Thoracic aorta (tissue), 2 donors: ENCODE results near the gene GLYR1. TPM values are rescaled to one million over a fixed set of nuclear protein-coding genes. Genes with fewer than 3 reads are reported as not detected.
"Not testable (repeated sequence)": the region's sequence is repeated elsewhere in the genome, so short reads cannot be mapped to it uniquely, and the experiment has no call there.

Source experiments
- ATAC-seq: fragments of 150-250 bp; one replicate; pipeline ENCODE4 v1.8.0; 2017; ENCODE audit warnings: low read depth; ENCODE audit not compliant: insufficient number of reproducible peaks, low FRiP score
- DNase-seq: peaks from one replicate; pipeline ENCODE4 v3.0.0-alpha.2; 2020; ENCODE audit warnings: low spot score
- H3K27ac ChIP-seq, 2 donors: fragments of 200-600 bp; sonication (generic); 1 replicate in 1 of 2; 2 replicates in 1 of 2; pipeline ENCODE4 v1.5.1; 2016; ENCODE audit warnings: mild to moderate bottlenecking in 2 of 2, moderate library complexity in 2 of 2
- H3K27me3 ChIP-seq: fragments of 200-600 bp; sonication (generic); replicated peaks from 2 replicates; pipeline ENCODE4 v1.6.0; 2016; ENCODE audit warnings: mild to moderate bottlenecking; ENCODE audit not compliant: insufficient read depth
- H3K36me3 ChIP-seq: fragments of 200-600 bp; sonication (generic); one replicate; pipeline ENCODE4 v1.5.1; 2016
- H3K4me1 ChIP-seq, 2 donors: fragments of 200-600 bp; sonication (generic); 1 replicate in 1 of 2; 2 replicates in 1 of 2; pipeline versions ENCODE4 v1.5.1 to v1.6.0; 2016; ENCODE audit warnings: low read depth in 2 of 2, mild to moderate bottlenecking in 1 of 2; ENCODE audit not compliant: control insufficient read depth in 1 of 2
- H3K4me3 ChIP-seq: fragments of 200-600 bp; sonication (generic); 2 replicates; pipeline ENCODE4 v1.5.1; 2016; ENCODE audit warnings: mild to moderate bottlenecking
- H3K9me3 ChIP-seq: fragments of 200-600 bp; sonication (generic); 2 replicates; pipeline ENCODE4 v1.5.1; 2016
- CTCF ChIP-seq: fragments of 200-600 bp; sonication (generic); IDR thresholded peaks from one replicate; pipeline ENCODE4 v1.5.1; 2019; ENCODE audit warnings: antibody characterized with exemption
- total RNA-seq, 2 donors: library from RNA; depleted of rRNA; stranded (reverse); fragments of >200 nt; gene quantifications; one replicate each; pipeline versions ENCODE4 v1.1.0 to v1.2.3, GENCODE V29; 2016

The GLYR1 gene
- total RNA-seq, 2 donors from 2014 or later: 28.4 to 59.5 TPM

- no peak for TF ChIP-seq CTCF
- no peaks in the 10 kb centered on the region for H3K27me3 ChIP-seq
- H3K4me3 ChIP-seq: no peak within 1 kb of the TSS
- H3K4me1 ChIP-seq: no peaks in the 10 kb centered on the region
- no peak within 1 kb of the TSS for H3K27ac ChIP-seq
- no peak for DNase-seq
- ATAC-seq: no peak
- no peaks in the 10 kb centered on the region for H3K36me3 ChIP-seq
- no peaks in the 10 kb centered on the region for H3K9me3 ChIP-seq
Observed at GRCh38 chr16:4787627-4788482, 59.2 kb downstream of the GLYR1 start, which contains the start of gene SEPTIN12. Gene SEPTIN12 (minus strand): TSS chr16:4788345. CDS start chr16:4787645, 700 bp downstream.

- Histone ChIP-seq H3K27me3 (no peaks in the 10 kb centered on the region), H3K4me1 (no peaks in the 10 kb centered on the region), H3K9me3 (no peaks in the 10 kb centered on the region), H3K27ac (no peak overlapping the region), H3K4me3 (no peak overlapping the region), H3K36me3 (no peaks in the 10 kb centered on the region)
- DNase-seq (no peak), ATAC-seq (no peak)
- no peak for TF ChIP-seq CTCF
Observed at GRCh38 chr16:4787068-4787467, 60.0 kb downstream of the GLYR1 start.

- Histone ChIP-seq H3K9me3 (no peaks in the 10 kb centered on the region), H3K4me3 (no peak overlapping the region), H3K27me3 (no peaks in the 10 kb centered on the region), H3K4me1 (no peaks in the 10 kb centered on the region), H3K27ac (no peak overlapping the region), H3K36me3 (no peaks in the 10 kb centered on the region)
- no peak for TF ChIP-seq CTCF
- no peak for ATAC-seq
- DNase-seq: no peak
Observed at GRCh38 chr16:4785758-4786433, 61.2 kb downstream of the GLYR1 start.

GRCh38 chr16:4784444-4784987 lies 62.6 kb downstream of the GLYR1 start:
- not testable (repeated sequence) for H3K4me3 ChIP-seq, DNase-seq, H3K36me3 ChIP-seq, H3K9me3 ChIP-seq, H3K27ac ChIP-seq, H3K4me1 ChIP-seq, H3K27me3 ChIP-seq, ATAC-seq

- Histone ChIP-seq H3K36me3 (no peaks in the 10 kb centered on the region), H3K27ac (no peak overlapping the region), H3K9me3 (no peaks in the 10 kb centered on the region), H3K4me3 (no peak overlapping the region), H3K27me3 (no peaks in the 10 kb centered on the region), H3K4me1 (no peaks in the 10 kb centered on the region)
- ATAC-seq (no peak), DNase-seq (no peak)
- TF ChIP-seq CTCF: no peak
Observed at GRCh38 chr16:4783951-4784336, 63.1 kb downstream of the GLYR1 start.
